CD14-positive monocyte (primary cell): ENCODE results near the gene RAB17. TPM values are rescaled to one million over a fixed set of nuclear protein-coding genes. Genes with fewer than 3 reads are reported as not detected.
"Not testable (repeated sequence)": the region's sequence is repeated elsewhere in the genome, so short reads cannot be mapped to it uniquely, and the experiment has no call there.

Experiments
- DNase-seq, 3 donors: peaks; one replicate each; pipeline ENCODE4 v3.0.0-alpha.2; 2011 to 2022
- H2AFZ ChIP-seq: 2 replicates; pipeline ENCODE4 v1.6.0; 2012; ENCODE audit warnings: mild to moderate bottlenecking, low read depth, low read length, inconsistent platforms; ENCODE audit not compliant: insufficient read depth, poor library complexity, severe bottlenecking
- H3K27ac ChIP-seq, 2 donors: 1 replicate in 1 of 2; 2 replicates in 1 of 2; pipeline ENCODE4 v1.5.1; 2012 to 2013; ENCODE audit warnings: low read length in 2 of 2, control low read depth in 1 of 2, inconsistent platforms in 1 of 2, low read depth in 1 of 2, mild to moderate bottlenecking in 1 of 2
- H3K27me3 ChIP-seq, 2 donors: one replicate each; pipeline versions ENCODE4 v1.6.0 to v1.6.1; 2011 to 2013; ENCODE audit warnings: low read length in 2 of 2; ENCODE audit not compliant: control insufficient read depth in 2 of 2, insufficient read depth in 2 of 2
- H3K36me3 ChIP-seq, 2 donors: replicated peaks in 1 of 2; 1 replicate in 1 of 2; 2 replicates in 1 of 2; pipeline versions ENCODE4 v1.5.1 to v1.6.1; 2012 to 2013; ENCODE audit warnings: low read length in 2 of 2, control low read depth in 1 of 2, inconsistent platforms in 1 of 2, mild to moderate bottlenecking in 1 of 2; ENCODE audit not compliant: insufficient read depth in 2 of 2, control insufficient read depth in 1 of 2
- H3K4me1 ChIP-seq, 2 donors: 1 replicate in 1 of 2; 2 replicates in 1 of 2; pipeline versions ENCODE4 v1.5.1 to v1.6.1; 2012 to 2013; ENCODE audit warnings: low read length in 2 of 2, control low read depth in 1 of 2, inconsistent platforms in 1 of 2, mild to moderate bottlenecking in 1 of 2, moderate library complexity in 1 of 2; ENCODE audit not compliant: insufficient read depth in 2 of 2, control insufficient read depth in 1 of 2
- H3K4me2 ChIP-seq: replicated peaks from 2 replicates; pipeline ENCODE3; 2012; ENCODE audit warnings: low read length, moderate library complexity, mild to moderate bottlenecking; ENCODE audit not compliant: poor library complexity, severe bottlenecking; ENCODE audit errors: extremely low read depth
- H3K4me3 ChIP-seq, 3 experiments: fragments of 200-600 bp in 1 of 3; sonication (generic) in 1 of 3; replicated peaks in 1 of 3; 1 replicate in 2 of 3; 2 replicates in 1 of 3; pipeline ENCODE4 v1.5.1; 2011 to 2013; ENCODE audit warnings: low read length in 3 of 3, mild to moderate bottlenecking in 3 of 3, control low read depth in 2 of 3, low read depth in 2 of 3, inconsistent platforms in 1 of 3, moderate library complexity in 1 of 3
- H3K79me2 ChIP-seq: 2 replicates; pipeline ENCODE4 v1.6.0; 2012; ENCODE audit warnings: mild to moderate bottlenecking, control low read depth, inconsistent platforms, low read length, moderate library complexity; ENCODE audit not compliant: insufficient read depth
- H3K9ac ChIP-seq: 2 replicates; pipeline ENCODE4 v1.6.0; 2017; ENCODE audit warnings: low read length, mild to moderate bottlenecking; ENCODE audit not compliant: insufficient read depth, poor library complexity, severe bottlenecking
- H3K9me3 ChIP-seq, 2 donors: replicated peaks in 1 of 2; 1 replicate in 1 of 2; 2 replicates in 1 of 2; pipeline versions ENCODE4 v1.5.1 to v1.6.1; 2012 to 2013; ENCODE audit warnings: low read length in 2 of 2, control low read depth in 1 of 2; ENCODE audit not compliant: control insufficient read depth in 1 of 2, insufficient read depth in 1 of 2
- H4K20me1 ChIP-seq: 2 replicates; pipeline ENCODE4 v1.6.0; 2012; ENCODE audit warnings: mild to moderate bottlenecking, low read length, control low read depth, moderate library complexity; ENCODE audit not compliant: insufficient read depth
- H3K27ac Mint-ChIP-seq, 7 donors: one replicate each; pipeline ENCODE4 v1.8.0; 2020; ENCODE audit warnings: mild to moderate bottlenecking in 7 of 7, mixed read lengths in 7 of 7, moderate library complexity in 6 of 7, inconsistent platforms in 2 of 7
- H3K27me3 Mint-ChIP-seq, 3 donors: one replicate each; pipeline ENCODE4 v1.8.0; 2021 to 2022; ENCODE audit warnings: low read depth in 3 of 3, mild to moderate bottlenecking in 3 of 3, mixed read lengths in 3 of 3, moderate library complexity in 3 of 3, inconsistent platforms in 1 of 3
- H3K36me3 Mint-ChIP-seq, 2 donors: one replicate each; pipeline ENCODE4 v1.8.0; 2020; ENCODE audit warnings: mixed read lengths in 2 of 2, inconsistent platforms in 1 of 2, mild to moderate bottlenecking in 1 of 2
- H3K4me1 Mint-ChIP-seq: one replicate; pipeline ENCODE4 v1.8.0; 2020; ENCODE audit warnings: mild to moderate bottlenecking, mixed read lengths
- H3K4me3 Mint-ChIP-seq, 2 donors: one replicate each; pipeline ENCODE4 v1.8.0; 2020; ENCODE audit warnings: mild to moderate bottlenecking in 2 of 2, mixed read lengths in 2 of 2, moderate library complexity in 1 of 2
- H3K9me3 Mint-ChIP-seq, 7 donors: one replicate each; pipeline ENCODE4 v1.8.0; 2020 to 2022; ENCODE audit warnings: mixed read lengths in 7 of 7, mild to moderate bottlenecking in 6 of 7, moderate library complexity in 6 of 7, inconsistent platforms in 2 of 7
- CTCF ChIP-seq: fragments of 200-600 bp; IDR thresholded peaks from one replicate; pipeline ENCODE4 v1.8.0; 2022; ENCODE audit warnings: antibody characterized with exemption, mild to moderate bottlenecking
- WGBS: methylation state at CpG from one replicate; pipeline ENCODE4 v1.1.5; 2013; ENCODE audit warnings: missing lambda C conversion rate; ENCODE audit not compliant: insufficient coverage; 5-methylcytosine and 5-hydroxymethylcytosine counted together
- intact Hi-C, 2 donors: fragments of 100-400 bp; cut with micrococcal nuclease; formaldehyde crosslinking; loops; one replicate each; pipeline versions ENCODE4 v1.15.0 to v1.15.1; 2023
- polyA plus RNA-seq, 3 donors: library from polyadenylated mRNA; depleted of rRNA in 1 of 3; unstranded in 2 of 3; stranded (reverse) in 1 of 3; fragments of 300-500 nt in 2 of 3; fragments of >200 nt in 1 of 3; fragmentation: Illumina TruSeq in 2 of 3; gene quantifications; 1 replicate in 2 of 3; 2 replicates in 1 of 3; pipeline ENCODE4 v1.2.3, GENCODE V29; 2012 to 2021

RAB17 gene
- polyA plus RNA-seq, 3 donors, result 0.13 to 0.35 TPM; not detected in 1

DNA sequence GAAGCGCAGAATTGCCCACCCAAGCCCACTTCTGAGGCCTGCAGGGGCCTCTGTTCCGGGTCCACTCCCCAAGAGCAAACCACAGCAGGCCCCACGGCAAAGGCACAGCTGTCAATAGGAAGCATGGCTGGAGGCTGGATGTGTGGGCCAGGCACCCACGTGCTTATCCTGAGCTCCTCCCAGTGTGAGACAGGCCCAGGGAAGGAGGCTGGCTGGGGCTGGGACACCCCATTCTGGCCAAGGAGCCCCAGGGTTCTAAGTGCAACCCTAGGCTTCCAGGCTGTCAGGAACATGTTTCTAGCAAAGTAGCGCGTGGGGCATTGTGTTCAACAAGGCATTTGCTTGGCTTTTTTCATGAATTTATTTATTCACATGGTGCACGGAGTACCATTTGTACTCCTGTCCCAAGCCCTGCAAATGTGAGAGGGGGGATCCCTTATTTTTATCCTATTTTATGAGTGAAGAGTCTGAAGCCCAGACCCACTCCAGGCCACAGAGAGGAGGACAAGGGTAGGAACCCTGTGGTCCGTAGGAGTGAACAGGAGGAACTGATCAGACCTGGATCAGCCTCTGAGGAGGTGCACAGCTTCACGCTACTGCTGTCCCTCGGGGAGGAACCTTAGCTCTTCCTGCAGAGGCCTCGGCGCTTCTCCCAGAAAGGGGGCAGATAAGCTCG, 6.1 kb upstream of the RAB17 start:
- no peaks in the 10 kb centered on the region for H3K9me3 Mint-ChIP-seq
- intact Hi-C loops, result loop anchor here in 1 of 2 donors (5.0 kb wide), 1 partner anchor 151 kb away; no protein-coding TSS in a partner anchor
- peaks cover 5 to 14% (median 6%) of the 10 kb centered on the region in 3 donors for H3K27me3 Mint-ChIP-seq
- Histone ChIP-seq H3K27me3 (no peaks in the 10 kb centered on the region), H3K4me2 (no peak overlapping the region), H3K9ac (no peak overlapping the region), H3K27ac (no peak overlapping the region), H3K9me3 (no peaks in the 10 kb centered on the region), H4K20me1 (no peaks in the 10 kb centered on the region), H3K4me3 (no peak overlapping the region), H3K4me1 (peaks cover 5 to 12% of the 10 kb centered on the region in 2 donors), H2AFZ (no peak overlapping the region), H3K36me3 (no peaks in the 10 kb centered on the region), H3K79me2 (no peaks in the 10 kb centered on the region)
- H3K4me1 Mint-ChIP-seq, result peaks cover 23% of the 10 kb centered on the region
- no peak overlapping the region for H3K4me3 Mint-ChIP-seq
- peak overlapping the region in 3 of 7 donors; percentile 54 to 76 (median 61) for H3K27ac Mint-ChIP-seq
- WGBS, result 79% methylated on average over 12 of the region's 13 CpGs
- no peak for TF ChIP-seq CTCF
- no peak for DNase-seq
- H3K36me3 Mint-ChIP-seq, result no peaks in the 10 kb centered on the region

DNA sequence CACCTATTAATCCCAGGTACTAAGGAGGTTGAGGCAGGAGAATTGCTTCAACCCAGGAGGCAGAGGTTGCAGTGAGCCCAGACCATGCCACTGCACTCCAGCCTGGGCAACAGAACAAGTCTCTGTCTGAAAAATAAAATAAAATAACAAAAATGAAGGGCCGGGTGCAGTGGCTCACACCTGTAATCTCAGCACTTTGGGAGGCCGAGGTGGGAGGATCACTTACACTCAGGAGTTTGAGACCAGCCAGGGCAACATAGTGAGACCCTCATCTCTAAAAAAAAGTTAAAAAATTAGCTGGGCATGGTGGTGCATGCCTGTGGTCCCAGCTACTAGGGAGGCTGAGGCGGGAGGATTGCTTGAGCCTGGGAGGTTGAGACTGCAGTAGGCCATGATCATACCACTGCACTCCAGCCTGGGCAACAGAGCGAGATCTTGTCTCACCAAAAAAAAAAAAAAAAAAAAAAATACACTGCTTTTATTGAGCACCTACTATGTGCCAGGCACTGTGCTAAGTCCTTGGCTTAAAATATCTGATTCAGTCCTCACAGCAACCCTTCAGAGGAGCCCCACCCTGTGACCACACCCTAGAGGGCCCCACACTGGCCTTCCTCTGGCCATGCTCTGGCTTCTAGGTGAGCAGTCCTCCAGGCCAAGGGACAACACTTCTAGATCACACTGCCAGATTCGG, 5.4 kb upstream of the RAB17 start:
- H3K4me1 Mint-ChIP-seq, result peaks cover 29% of the 10 kb centered on the region
- not testable (repeated sequence) for DNase-seq, H3K36me3 Mint-ChIP-seq, H3K9me3 Mint-ChIP-seq, H3K9me3 ChIP-seq, H4K20me1 ChIP-seq, H3K79me2 ChIP-seq, H2AFZ ChIP-seq, H3K27me3 ChIP-seq, H3K4me3 ChIP-seq, H3K9ac ChIP-seq, H3K36me3 ChIP-seq, H3K27ac ChIP-seq, H3K4me2 ChIP-seq, H3K4me3 Mint-ChIP-seq
- H3K27ac Mint-ChIP-seq, result peak overlapping the region in 3 of 7 donors; percentile 54 to 75 (median 61)
- intact Hi-C loops, result loop anchor here in 1 of 2 donors (5.0 kb wide), 1 partner anchor 151 kb away; no protein-coding TSS in a partner anchor
- peaks cover 12 to 19% of the 10 kb centered on the region in 2 donors for H3K4me1 ChIP-seq
- 88% methylated on average over 3 of the region's 5 CpGs for WGBS
- H3K27me3 Mint-ChIP-seq, result peaks cover 5 to 15% (median 6%) of the 10 kb centered on the region in 3 donors
